GM12878 (cell line): ENCODE measurements around the gene GZF1. TPM values are rescaled to one million over a fixed set of nuclear protein-coding genes. Genes with fewer than 3 reads are reported as not detected.

ENCODE experiments used
- ATAC-seq: fragments of 200-7000 bp; cut with Tn5 transposase; 3 replicates; pipeline ENCODE4 v1.9.1; 2020; ENCODE audit warnings: mild to moderate bottlenecking, moderate library complexity
- BruUV-seq: library from RNA; stranded (reverse); fragments of 400-500 nt; replicated peaks from 2 replicates; lab custom pipeline; 2021; lab: Mats Ljungman, UMichigan
- CTCF ChIA-PET: fragments of 300-600 bp; sonication (Branson Sonifier 250); formaldehyde crosslinking; extraction: SDS; loops from one replicate; lab custom pipeline; 2021; ENCODE audit warnings: inconsistent platforms; lab: Yijun Ruan, JAX
- POLR2A ChIA-PET: fragments of 350-600 bp; formaldehyde crosslinking; extraction: SDS; loops from one replicate; lab custom pipeline; 2021; ENCODE audit warnings: inconsistent platforms; lab: Charles Lee
- RAD21 ChIA-PET: fragments of 300-600 bp; sonication (Branson Sonifier 250); formaldehyde crosslinking; loops from one replicate; lab custom pipeline; 2023; ENCODE audit warnings: antibody characterized with exemption; ENCODE audit not compliant: unreplicated experiment; lab: Charles Lee
- SMC1A ChIA-PET: fragments of 300-600 bp; sonication (Branson Sonifier 250); formaldehyde crosslinking; loops from one replicate; lab custom pipeline; 2023; ENCODE audit not compliant: unreplicated experiment, uncharacterized antibody; lab: Charles Lee
- DNase-seq: peaks from one replicate; pipeline ENCODE4 v3.0.0-alpha.2; 2011; ENCODE audit warnings: low read depth, low spot score
- FAIRE-seq: peaks from 3 replicates; lab custom pipeline; 2011; peaks lifted over from hg19 to GRCh38; lab: Jason Lieb, UNC
- H2AFZ ChIP-seq: 2 replicates; pipeline ENCODE4 v1.6.0; 2011; ENCODE audit warnings: low read depth, low read length, control low read depth; ENCODE audit not compliant: control insufficient read depth
- H3K27ac ChIP-seq: 2 replicates; pipeline ENCODE4 v1.5.1; 2011; ENCODE audit warnings: control low read depth; ENCODE audit not compliant: control insufficient read depth, insufficient read depth
- H3K27me3 ChIP-seq, 2 experiments: replicated peaks in 1 of 2; 2 replicates each; pipeline versions ENCODE4 v1.6.0 to v1.6.1; 2011; ENCODE audit warnings: low read length in 1 of 2; ENCODE audit not compliant: control insufficient read depth in 2 of 2, insufficient read depth in 2 of 2
- H3K36me3 ChIP-seq, 2 experiments: 2 replicates each; pipeline ENCODE4 v1.5.1; 2011; ENCODE audit warnings: low read length in 1 of 2; ENCODE audit not compliant: control insufficient read depth in 2 of 2, insufficient read depth in 2 of 2
- H3K4me1 ChIP-seq: 2 replicates; pipeline ENCODE4 v1.6.1; 2011; ENCODE audit warnings: mild to moderate bottlenecking, low read length, moderate library complexity, mixed read lengths; ENCODE audit not compliant: control insufficient read depth, insufficient read depth
- H3K4me2 ChIP-seq: 2 replicates; pipeline ENCODE4 v1.6.0; 2011; ENCODE audit warnings: control low read depth; ENCODE audit not compliant: control insufficient read depth, insufficient read depth
- H3K4me3 ChIP-seq: fragments of 200-600 bp; sonication (generic); 2 replicates; pipeline ENCODE4 v1.5.1; 2016
- H3K79me2 ChIP-seq: 2 replicates; pipeline ENCODE4 v1.6.0; 2011; ENCODE audit warnings: low read length; ENCODE audit not compliant: control insufficient read depth, insufficient read depth
- H3K9ac ChIP-seq: 2 replicates; pipeline ENCODE4 v1.8.0; 2011; ENCODE audit warnings: low read length, control low read depth, mixed read lengths; ENCODE audit not compliant: control insufficient read depth, insufficient read depth
- H3K9me3 ChIP-seq: replicated peaks from 3 replicates; pipeline ENCODE4 v1.5.1; 2011; ENCODE audit warnings: mild to moderate bottlenecking, low read length; ENCODE audit not compliant: control insufficient read depth, insufficient read depth
- H4K20me1 ChIP-seq: 2 replicates; pipeline ENCODE4 v1.6.0; 2011; ENCODE audit not compliant: control insufficient read depth, insufficient read depth
- BHLHE40 ChIP-seq, 2 experiments: fragments of 450-650 bp in 1 of 2; IDR thresholded peaks; 2 replicates each; pipeline ENCODE4 v1.6.1; 2011 to 2017; ENCODE audit warnings: low read depth in 2 of 2, borderline replicate concordance in 1 of 2, improper control_type of control experiment in 1 of 2, low read length in 1 of 2, mild to moderate bottlenecking in 1 of 2
- CBFB ChIP-seq: IDR thresholded peaks from 2 replicates; pipeline ENCODE4 v1.6.1; 2016; ENCODE audit warnings: antibody characterized with exemption, low read depth
- EZH2 ChIP-seq: IDR thresholded peaks from 2 replicates; pipeline ENCODE4 v1.6.1; 2012; ENCODE audit warnings: low read depth, mild to moderate bottlenecking, control low read depth, inconsistent platforms, low read length, borderline replicate concordance; ENCODE audit not compliant: control insufficient read depth
- KDM1A ChIP-seq: fragments of 200-600 bp; sonication (generic); IDR thresholded peaks from 2 replicates; pipeline ENCODE4 v1.6.1; 2016; ENCODE audit warnings: borderline replicate concordance
- MYB ChIP-seq: fragments of 150-350 bp; IDR thresholded peaks from 2 replicates; pipeline ENCODE4 v1.6.1; 2014; ENCODE audit warnings: mild to moderate bottlenecking, low read depth, low read length, borderline replicate concordance
- PAX5 ChIP-seq: IDR thresholded peaks from 2 replicates; pipeline ENCODE4 v1.6.1; 2011; ENCODE audit warnings: low read depth, low read length, borderline replicate concordance
- PAX8 ChIP-seq: fragments of 450-650 bp; IDR thresholded peaks from 2 replicates; pipeline ENCODE4 v1.6.1; 2017; ENCODE audit warnings: mild to moderate bottlenecking, moderate library complexity
- POLR2A ChIP-seq: IDR thresholded peaks from 2 replicates; pipeline ENCODE4 v1.6.1; 2011; ENCODE audit warnings: low read depth, mild to moderate bottlenecking, low read length
- POLR2AphosphoS5 ChIP-seq: IDR thresholded peaks from 2 replicates; pipeline ENCODE4 v1.6.1; 2011; ENCODE audit warnings: mild to moderate bottlenecking, low read length, inconsistent platforms
- RB1 ChIP-seq: fragments of 450-650 bp; formaldehyde crosslinking; IDR thresholded peaks from 2 replicates; pipeline ENCODE4 v1.6.1; 2017; ENCODE audit warnings: mild to moderate bottlenecking, borderline replicate concordance
- RCOR1 ChIP-seq: conservative IDR thresholded peaks from 2 replicates; pipeline ENCODE4 v1.6.1; 2012; ENCODE audit warnings: low read depth, low read length, improper control_type of control experiment
- RUNX3 ChIP-seq: IDR thresholded peaks from 2 replicates; pipeline ENCODE4 v1.6.1; 2012; ENCODE audit warnings: low read length, inconsistent platforms
- TARDBP ChIP-seq: IDR thresholded peaks from 2 replicates; pipeline ENCODE4 v1.6.1; 2016; ENCODE audit warnings: borderline replicate concordance
- ZNF622 ChIP-seq: fragments of 450-650 bp; IDR thresholded peaks from 2 replicates; pipeline ENCODE4 v1.6.1; 2017; ENCODE audit warnings: mild to moderate bottlenecking, inconsistent platforms
- ZSCAN29 ChIP-seq: fragments of 450-650 bp; IDR thresholded peaks from 2 replicates; pipeline ENCODE4 v1.6.1; 2017; ENCODE audit warnings: mild to moderate bottlenecking, moderate library complexity
- WGBS: methylation state at CpG from one replicate; pipeline ENCODE4 v1.1.6; 2016; ENCODE audit warnings: low lambda C conversion rate; ENCODE audit not compliant: insufficient replicate concordance, insufficient coverage; ENCODE audit errors: missing lambda C conversion rate; 5-methylcytosine and 5-hydroxymethylcytosine counted together
- in situ Hi-C: fragments of 300-500 bp; cut with MboI; formaldehyde crosslinking; loops from 9 replicates; pipeline ENCODE4 v1.14.3; 2018; ENCODE audit warnings: mixed read lengths
- intact Hi-C: fragments of 100-400 bp; cut with micrococcal nuclease; formaldehyde crosslinking; loops from one replicate; pipeline ENCODE4 v1.14.2; 2022; ENCODE audit not compliant: unreplicated experiment
- polyA plus RNA-seq, 11 experiments: library from polyadenylated mRNA; depleted of rRNA in 4 of 11; unstranded in 6 of 11; stranded (reverse) in 5 of 11; fragments of >200 nt; fragmentation: Nextera tagmentation in 4 of 11; fragmentation: Illumina TruSeq in 1 of 11; extraction: Ambion mirVana in 4 of 11; extraction: Trizol in 1 of 11; gene quantifications; 1 replicate in 1 of 11; 2 replicates in 10 of 11; pipeline versions ENCODE4 v1.2.1 to v1.2.3, GENCODE V29; 2011 to 2016; ENCODE audit warnings: inconsistent platforms in 2 of 11, missing spikeins in 2 of 11, low read depth in 1 of 11
- total RNA-seq, 4 experiments: library from RNA; depleted of rRNA in 3 of 4; stranded (reverse); fragments of >200 nt in 3 of 4; fragmentation: Illumina TruSeq in 1 of 4; extraction: Trizol in 1 of 4; gene quantifications; 2 replicates each; pipeline versions ENCODE4 v1.2.1 to v1.2.3, GENCODE V29; 2013 to 2021
- TF ChIP-seq, protein P1 (sequence below): IDR thresholded peaks from 2 replicates; pipeline ENCODE4 v1.6.1; 2011; ENCODE audit warnings: borderline replicate concordance, low read depth, mild to moderate bottlenecking, moderate library complexity, mixed read lengths, low read length; ENCODE audit not compliant: insufficient read depth; ENCODE audit errors: extremely low read length
- TF ChIP-seq, protein P2 (sequence below): fragments of 450-650 bp; IDR thresholded peaks from 2 replicates; pipeline ENCODE4 v1.6.1; 2016; ENCODE audit warnings: mild to moderate bottlenecking
- TF ChIP-seq, protein P3 (sequence below): fragments of 450-650 bp; IDR thresholded peaks from 2 replicates; pipeline ENCODE4 v1.6.1; 2017; ENCODE audit warnings: mild to moderate bottlenecking
- TF ChIP-seq, protein P4 (sequence below): IDR thresholded peaks from 2 replicates; pipeline ENCODE4 v1.6.1; 2011; ENCODE audit warnings: low read depth, mild to moderate bottlenecking, low read length, moderate library complexity, borderline replicate concordance; ENCODE audit errors: extremely low read depth

Gene GZF1
- total and polyA plus RNA-seq, 10 of the 15 experiments (the other 5 are each of a cell fraction or from before 2014, with no cell fraction given) = 2.2 to 19.5 (median 9.7) TPM

DNA sequence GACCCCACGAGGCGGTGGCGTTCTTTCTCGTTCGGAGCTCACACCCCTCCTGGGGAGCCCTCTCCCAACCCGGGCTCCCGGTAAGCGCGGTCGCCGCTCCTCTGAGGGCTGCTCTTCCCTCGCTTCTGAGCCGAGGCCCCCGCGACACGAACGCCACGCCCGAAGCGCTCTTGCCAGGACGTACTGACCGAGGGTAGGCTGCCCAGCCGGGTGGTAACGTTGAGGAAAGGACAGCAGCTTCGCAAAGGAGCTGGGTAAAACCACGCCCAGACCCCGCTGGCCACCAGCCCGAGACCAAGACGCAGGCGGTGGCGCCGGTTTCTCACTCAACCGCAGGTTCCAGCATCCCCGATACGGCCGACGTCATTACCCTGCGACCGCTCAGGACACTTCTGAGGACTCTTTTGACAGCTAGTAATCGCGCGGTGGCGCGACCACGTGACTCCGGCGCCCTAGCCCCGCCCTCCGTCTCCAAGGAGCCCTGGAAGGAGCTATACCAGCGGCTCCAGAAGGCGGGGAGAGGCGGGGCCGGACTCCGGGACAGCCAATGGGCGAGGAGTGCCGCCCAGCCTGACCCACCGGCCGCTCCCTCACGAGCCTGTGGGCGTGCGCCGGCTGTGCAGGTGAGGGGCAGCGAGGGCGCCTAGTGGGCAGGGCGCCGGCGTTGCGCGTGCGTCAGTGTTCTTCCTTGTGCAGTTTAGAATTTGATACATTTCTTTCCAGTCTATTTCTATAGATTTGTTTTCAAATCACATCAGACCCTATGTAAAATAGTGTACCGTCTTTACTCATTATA, 4.0 kb upstream of the GZF1 start:
- RAD21 ChIA-PET = interaction anchor here (1.2 to 2.1 kb wide), 5 partner anchors 8 to 64 kb away, joined by 4 to 31 read pairs (median 8); partner anchors contain the start of genes NAPB and NXT1
- DNase-seq = peak; percentile 96
- TF ChIP-seq, protein P1, sequence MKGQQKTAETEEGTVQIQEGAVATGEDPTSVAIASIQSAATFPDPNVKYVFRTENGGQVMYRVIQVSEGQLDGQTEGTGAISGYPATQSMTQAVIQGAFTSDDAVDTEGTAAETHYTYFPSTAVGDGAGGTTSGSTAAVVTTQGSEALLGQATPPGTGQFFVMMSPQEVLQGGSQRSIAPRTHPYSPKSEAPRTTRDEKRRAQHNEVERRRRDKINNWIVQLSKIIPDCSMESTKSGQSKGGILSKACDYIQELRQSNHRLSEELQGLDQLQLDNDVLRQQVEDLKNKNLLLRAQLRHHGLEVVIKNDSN = peak; percentile 86
- TF ChIP-seq ZSCAN29 = no peak
- TF ChIP-seq CBFB = peak; percentile 88
- TF ChIP-seq, protein P2, sequence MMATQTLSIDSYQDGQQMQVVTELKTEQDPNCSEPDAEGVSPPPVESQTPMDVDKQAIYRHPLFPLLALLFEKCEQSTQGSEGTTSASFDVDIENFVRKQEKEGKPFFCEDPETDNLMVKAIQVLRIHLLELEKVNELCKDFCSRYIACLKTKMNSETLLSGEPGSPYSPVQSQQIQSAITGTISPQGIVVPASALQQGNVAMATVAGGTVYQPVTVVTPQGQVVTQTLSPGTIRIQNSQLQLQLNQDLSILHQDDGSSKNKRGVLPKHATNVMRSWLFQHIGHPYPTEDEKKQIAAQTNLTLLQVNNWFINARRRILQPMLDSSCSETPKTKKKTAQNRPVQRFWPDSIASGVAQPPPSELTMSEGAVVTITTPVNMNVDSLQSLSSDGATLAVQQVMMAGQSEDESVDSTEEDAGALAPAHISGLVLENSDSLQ = peak; percentile 95
- peak; percentile 49; the same call in 1 of the 2 replicates for TF ChIP-seq PAX5
- no peak; the same call in 1 of the 2 replicates for TF ChIP-seq RB1
- peak; percentile 96 to 98 for TF ChIP-seq BHLHE40 (IDR thresholded peaks at IDR 0.05; ENCODE audit: borderline replicate concordance in 1 of 2, low read depth in 2 of 2, low read length in 1 of 2)
- no peak for TF ChIP-seq RCOR1
- TF ChIP-seq, protein P3, sequence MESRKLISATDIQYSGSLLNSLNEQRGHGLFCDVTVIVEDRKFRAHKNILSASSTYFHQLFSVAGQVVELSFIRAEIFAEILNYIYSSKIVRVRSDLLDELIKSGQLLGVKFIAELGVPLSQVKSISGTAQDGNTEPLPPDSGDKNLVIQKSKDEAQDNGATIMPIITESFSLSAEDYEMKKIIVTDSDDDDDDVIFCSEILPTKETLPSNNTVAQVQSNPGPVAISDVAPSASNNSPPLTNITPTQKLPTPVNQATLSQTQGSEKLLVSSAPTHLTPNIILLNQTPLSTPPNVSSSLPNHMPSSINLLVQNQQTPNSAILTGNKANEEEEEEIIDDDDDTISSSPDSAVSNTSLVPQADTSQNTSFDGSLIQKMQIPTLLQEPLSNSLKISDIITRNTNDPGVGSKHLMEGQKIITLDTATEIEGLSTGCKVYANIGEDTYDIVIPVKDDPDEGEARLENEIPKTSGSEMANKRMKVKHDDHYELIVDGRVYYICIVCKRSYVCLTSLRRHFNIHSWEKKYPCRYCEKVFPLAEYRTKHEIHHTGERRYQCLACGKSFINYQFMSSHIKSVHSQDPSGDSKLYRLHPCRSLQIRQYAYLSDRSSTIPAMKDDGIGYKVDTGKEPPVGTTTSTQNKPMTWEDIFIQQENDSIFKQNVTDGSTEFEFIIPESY = no peak
- TF ChIP-seq RUNX3 = peak; percentile 93
- TF ChIP-seq PAX8 = no peak
- TF ChIP-seq TARDBP = no peak
- TF ChIP-seq MYB = no peak
- TF ChIP-seq POLR2A = peak; percentile 82
- TF ChIP-seq EZH2 = no peak
- no peak for TF ChIP-seq ZNF622
- TF ChIP-seq, protein P4, sequence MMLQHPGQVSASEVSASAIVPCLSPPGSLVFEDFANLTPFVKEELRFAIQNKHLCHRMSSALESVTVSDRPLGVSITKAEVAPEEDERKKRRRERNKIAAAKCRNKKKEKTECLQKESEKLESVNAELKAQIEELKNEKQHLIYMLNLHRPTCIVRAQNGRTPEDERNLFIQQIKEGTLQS = peak; percentile 90; the same call in 1 of the 2 replicates
- TF ChIP-seq KDM1A = no peak
- peak; percentile 78; the same call in 1 of the 2 replicates for TF ChIP-seq POLR2AphosphoS5

More for the DNA sequence above, 4.0 kb upstream of the GZF1 start:
- H3K4me3 ChIP-seq = peak overlapping the region; percentile 78
- peaks cover 5 to 8% of the 10 kb centered on the region in 2 experiments; a peak in 3 of 4 replicates for H3K36me3 ChIP-seq
- no peaks in the 10 kb centered on the region for H4K20me1 ChIP-seq
- WGBS = under 1% methylated on average over 71 of the region's 71 CpGs
- H3K9ac ChIP-seq = peak overlapping the region; percentile 85
- H3K4me1 ChIP-seq = peaks cover 7% of the 10 kb centered on the region
- ChIA-PET SMC1A (interaction anchor here (0.8 to 2.2 kb wide), 6 partner anchors 8 to 89 kb away, joined by 3 to 14 read pairs (median 5); partner anchors contain the start of gene NAPB), CTCF (interaction anchor here (1.2 to 2.0 kb wide), 6 partner anchors 8 to 89 kb away, joined by 3 to 11 read pairs (median 7); partner anchors contain the start of gene NAPB), POLR2A (interaction anchor here (0.6 to 4.5 kb wide), 8 partner anchors 7 to 292 kb away, joined by 3 to 61 read pairs (median 5); partner anchors contain the start of genes NAPB and NXT1)
- ATAC-seq (peak; percentile 88), FAIRE-seq (peak; percentile 97)
- no TSS peak for BruUV-seq
- in situ Hi-C loops = loop anchor here (25.0 kb wide), 2 partner anchors 1704 to 1904 kb away; partner anchors contain the start of gene ACSS1
- H3K4me2 ChIP-seq = peak overlapping the region; percentile 89
- peak overlapping the region; percentile 95 for H2AFZ ChIP-seq
- H3K27ac ChIP-seq = peak overlapping the region; percentile 85
- H3K79me2 ChIP-seq = peaks cover 26% of the 10 kb centered on the region
- no peaks in the 10 kb centered on the region for H3K9me3 ChIP-seq
- intact Hi-C loops = loop anchor here (1.0 kb wide), 1 partner anchor 8 kb away; the partner anchor contains the start of gene NXT1
- H3K27me3 ChIP-seq = no peaks in the 10 kb centered on the region
